Erythroblast (primary cell): ENCODE measurements around the gene FUT8.

Experiments used
- GATA1 ChIP-seq: IDR thresholded peaks from 2 replicates; pipeline ENCODE4 v1.6.1; 2011; ENCODE audit warnings: low read depth, mild to moderate bottlenecking, control low read depth, low read length, moderate library complexity
- POLR2A ChIP-seq: IDR thresholded peaks from 2 replicates; pipeline ENCODE4 v1.6.1; 2011; ENCODE audit warnings: mild to moderate bottlenecking, low read length

DNA sequence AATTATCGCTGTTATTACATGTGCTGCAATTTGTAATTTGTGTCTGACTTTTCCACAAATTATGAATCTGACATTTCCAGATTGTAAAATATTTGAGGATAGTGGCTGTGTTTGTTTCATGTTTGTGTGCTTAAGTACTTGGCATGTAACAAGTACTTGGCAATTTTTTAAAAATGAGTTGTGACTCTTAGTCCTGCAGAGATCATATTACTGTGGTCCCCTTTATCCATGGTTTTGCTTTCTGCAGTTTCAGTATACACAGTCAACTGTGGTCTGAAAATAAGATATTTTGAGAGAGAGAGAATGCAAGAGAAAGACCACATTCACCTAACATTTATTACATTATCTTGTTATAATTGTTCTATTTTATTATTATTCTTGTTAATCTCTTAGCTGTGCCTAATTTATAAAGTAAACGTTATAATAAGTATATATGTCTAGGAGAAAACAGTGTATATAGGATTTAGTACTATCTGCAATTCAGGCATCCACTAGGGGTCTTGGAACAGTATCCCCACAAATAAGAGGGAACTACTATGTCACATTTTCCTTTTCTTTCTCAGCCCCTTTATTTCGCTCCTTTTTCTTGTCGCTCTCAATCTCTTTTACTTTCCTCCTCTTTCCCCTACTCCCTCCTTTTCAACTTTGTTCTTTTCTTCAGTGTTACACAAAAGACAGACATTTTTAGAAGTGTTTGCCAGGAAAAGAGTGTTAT lies 176.1 kb downstream of the FUT8 start:
- no peak for TF ChIP-seq POLR2A
- TF ChIP-seq GATA1, result no peak
